Mucosa of rectum (tissue), 2 donors: ENCODE data around the gene CDC20B.
"Not testable (repeated sequence)": the region's sequence is repeated elsewhere in the genome, so short reads cannot be mapped to it uniquely, and the experiment has no call there.

Experiments
- H3K27ac ChIP-seq, 2 donors: one replicate each; pipeline ENCODE4 v1.7.0; 2013; ENCODE audit warnings: inconsistent platforms in 2 of 2, low read depth in 2 of 2, low read length in 2 of 2
- H3K27me3 ChIP-seq, 2 donors: one replicate each; pipeline ENCODE4 v1.7.0; 2013; ENCODE audit warnings: low read length in 2 of 2; ENCODE audit not compliant: control insufficient read depth in 2 of 2, insufficient read depth in 2 of 2
- H3K36me3 ChIP-seq, 2 donors: one replicate each; pipeline ENCODE4 v1.7.0; 2013; ENCODE audit warnings: low read length in 2 of 2; ENCODE audit not compliant: control insufficient read depth in 2 of 2, insufficient read depth in 2 of 2
- H3K4me1 ChIP-seq, 2 donors: one replicate each; pipeline ENCODE4 v1.7.0; 2013; ENCODE audit warnings: low read length in 2 of 2, mild to moderate bottlenecking in 1 of 2; ENCODE audit not compliant: control insufficient read depth in 2 of 2, insufficient read depth in 2 of 2
- H3K4me3 ChIP-seq, 2 donors: one replicate each; pipeline ENCODE4 v1.7.0; 2013; ENCODE audit warnings: low read length in 2 of 2
- H3K9ac ChIP-seq, 2 donors: one replicate each; pipeline ENCODE4 v1.7.0; 2013; ENCODE audit warnings: low read length in 2 of 2, low read depth in 1 of 2, mild to moderate bottlenecking in 1 of 2
- H3K9me3 ChIP-seq, 2 donors: one replicate each; pipeline ENCODE4 v1.7.0; 2013; ENCODE audit warnings: low read length in 2 of 2; ENCODE audit not compliant: control insufficient read depth in 2 of 2
- donor health status: healthy.
- donor health status: Normal muscosa, but diverticular disease.

The CDC20B gene

DNA sequence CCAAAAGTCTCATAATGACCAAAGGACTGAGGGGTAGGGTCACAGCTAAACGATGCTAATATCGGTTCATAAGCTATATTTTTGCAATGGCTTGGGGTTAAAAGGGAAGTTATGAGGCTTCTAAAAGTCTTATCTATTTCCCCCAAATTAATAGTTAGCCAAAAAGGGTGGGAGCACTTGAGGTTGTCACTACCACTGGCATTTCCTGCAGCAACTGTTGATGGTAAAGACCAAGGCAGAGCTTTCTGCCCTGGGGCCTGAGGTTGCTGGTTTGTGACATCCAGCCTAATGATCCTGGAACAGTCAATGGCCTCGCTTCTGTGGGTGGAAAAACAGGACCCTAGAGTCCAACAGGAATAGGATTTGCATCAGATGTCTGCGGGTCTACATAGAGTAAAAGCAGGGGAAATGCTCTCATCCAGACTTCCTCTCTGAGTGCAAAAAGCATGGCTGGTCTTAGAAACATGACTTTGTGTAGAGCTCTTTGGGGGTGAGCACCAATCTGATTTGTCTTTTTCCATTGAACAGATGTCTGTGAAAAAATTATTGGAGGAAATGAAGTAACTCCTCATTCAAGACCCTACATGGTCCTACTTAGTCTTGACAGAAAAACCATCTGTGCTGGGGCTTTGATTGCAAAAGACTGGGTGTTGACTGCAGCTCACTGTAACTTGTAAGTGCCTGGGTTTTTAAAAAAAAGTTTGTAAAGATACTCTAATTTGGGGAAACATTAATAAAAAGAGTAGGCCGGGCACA lies 67.9 kb downstream of the CDC20B start:
- Histone ChIP-seq H3K36me3 (no peaks in the 10 kb centered on the region), H3K4me3 (no peak overlapping the region), H3K27me3 (no peaks in the 10 kb centered on the region), H3K4me1 (no peaks in the 10 kb centered on the region), H3K9ac (no peak overlapping the region), H3K27ac (no peak overlapping the region), H3K9me3 (no peaks in the 10 kb centered on the region)

GRCh38 chr5:55104036-55104772 lies 68.8 kb downstream of the CDC20B start:
- no peaks in the 10 kb centered on the region for H3K4me1 ChIP-seq
- H3K36me3 ChIP-seq, result no peaks in the 10 kb centered on the region
- H3K27ac ChIP-seq, result no peak overlapping the region
- no peak overlapping the region for H3K4me3 ChIP-seq
- H3K9me3 ChIP-seq, result no peaks in the 10 kb centered on the region
- H3K27me3 ChIP-seq, result no peaks in the 10 kb centered on the region
- no peak overlapping the region for H3K9ac ChIP-seq

DNA sequence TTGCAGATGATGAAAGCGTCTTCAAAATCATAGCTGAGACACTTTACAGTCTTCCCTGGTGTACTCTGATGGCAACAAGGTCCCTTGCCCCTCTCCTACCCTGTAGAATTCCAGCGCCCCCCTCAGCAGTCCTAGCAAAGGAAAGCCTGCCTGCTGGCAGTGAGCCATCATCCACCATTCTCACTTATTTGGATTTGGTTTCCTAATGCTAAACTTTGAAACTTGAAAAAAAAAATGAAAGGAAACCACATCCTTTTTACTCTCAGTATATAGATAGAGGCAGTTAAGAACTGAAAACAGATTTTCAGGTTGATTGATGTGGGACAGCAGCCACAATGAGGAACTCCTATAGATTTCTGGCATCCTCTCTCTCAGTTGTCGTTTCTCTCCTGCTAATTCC lies 70.6 kb downstream of the CDC20B start, which contains the start of gene GZMA:
TSS of gene GZMA (plus strand) at position 299 of the 400 bp plus-strand sequence. CDS start at position 336, 37 bp downstream.
- Histone ChIP-seq H3K9ac (no peak within 1 kb of the TSS), H3K4me3 (no peak within 1 kb of the TSS), H3K36me3 (no peaks in the 10 kb centered on the region), H3K4me1 (no peaks in the 10 kb centered on the region), H3K27me3 (no peaks in the 10 kb centered on the region), H3K9me3 (no peaks in the 10 kb centered on the region), H3K27ac (peak within 1 kb of the TSS in 1 of 2 donors; percentile 23)

DNA sequence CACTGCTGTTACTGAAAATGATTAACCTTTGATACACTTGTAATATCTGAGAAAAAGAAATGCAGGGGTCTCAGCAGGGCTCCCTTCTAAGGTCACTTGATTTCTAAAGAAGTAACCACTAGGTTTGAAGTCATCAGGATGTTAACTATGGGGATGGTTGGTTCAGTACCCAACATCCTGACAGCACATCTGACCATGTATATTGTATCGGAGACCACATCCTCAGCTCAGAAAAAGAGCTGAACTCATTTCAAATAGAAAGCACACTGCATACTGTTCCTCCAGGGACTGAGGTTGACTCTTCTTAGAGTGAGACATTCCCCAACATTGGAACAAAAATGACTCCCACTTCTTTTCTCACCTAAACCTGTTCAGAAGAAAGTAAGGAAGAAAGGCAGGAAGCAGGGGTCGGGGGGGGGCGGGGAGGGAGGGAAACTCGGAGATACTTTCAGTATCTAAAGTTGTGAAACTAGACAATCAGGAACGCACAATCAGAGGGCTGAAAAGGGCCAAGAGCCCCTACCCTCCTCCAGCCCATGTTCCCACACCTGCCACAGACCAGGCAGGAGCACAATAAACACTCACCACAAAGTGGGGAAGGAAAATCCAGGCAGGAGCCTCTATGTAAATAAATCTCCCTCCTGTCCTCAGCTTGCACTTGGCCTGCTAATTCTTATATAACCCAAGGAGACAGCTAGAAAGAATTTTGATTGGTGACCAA lies 71.3 kb downstream of the CDC20B start:
- H3K9me3 ChIP-seq, result no peaks in the 10 kb centered on the region
- H3K27me3 ChIP-seq, result no peaks in the 10 kb centered on the region
- H3K4me3 ChIP-seq, result no peak overlapping the region
- no peak overlapping the region for H3K9ac ChIP-seq
- no peaks in the 10 kb centered on the region for H3K36me3 ChIP-seq
- no peaks in the 10 kb centered on the region for H3K4me1 ChIP-seq
- peak overlapping the region in 1 of 2 donors; percentile 16 for H3K27ac ChIP-seq

DNA sequence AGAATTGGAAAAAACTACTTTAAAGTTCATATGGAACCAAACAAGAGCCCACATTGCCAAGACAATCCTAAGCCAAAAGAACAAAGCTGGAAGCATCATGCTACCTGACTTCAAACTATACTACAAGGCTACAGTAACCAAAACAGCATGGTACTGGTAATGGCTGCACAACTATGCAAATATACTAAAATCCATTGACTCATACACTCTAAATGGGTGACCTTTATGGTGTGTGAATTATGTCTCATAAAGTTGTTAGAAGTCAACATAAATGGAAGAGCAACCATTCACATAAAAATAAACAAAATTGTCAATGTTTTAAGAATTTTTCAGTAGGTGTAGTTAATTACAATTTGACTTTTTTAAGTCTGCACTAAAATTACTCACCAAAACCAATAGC lies 71.8 kb downstream of the CDC20B start:
- not testable (repeated sequence) for H3K9ac ChIP-seq, H3K27ac ChIP-seq, H3K27me3 ChIP-seq, H3K36me3 ChIP-seq, H3K4me3 ChIP-seq, H3K9me3 ChIP-seq, H3K4me1 ChIP-seq

DNA sequence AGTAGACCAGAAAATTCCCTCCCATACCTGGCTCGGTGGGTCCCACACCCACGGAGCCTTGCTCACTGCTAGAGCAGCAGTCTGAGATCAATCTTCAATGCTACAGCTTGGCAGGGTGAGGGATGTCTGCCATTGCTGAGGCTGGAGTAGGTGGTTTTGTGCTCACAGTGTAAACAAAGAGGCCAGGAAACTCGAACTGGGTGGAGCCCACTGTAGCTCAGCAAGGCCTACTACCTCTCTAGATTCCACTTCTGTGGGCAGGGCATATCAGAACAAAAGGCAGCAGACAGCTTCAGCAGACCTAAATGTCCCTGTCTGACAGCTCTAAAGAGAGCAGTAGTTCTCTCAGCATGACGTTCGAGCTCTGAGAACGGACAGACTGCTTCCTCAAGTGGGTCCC lies 76.1 kb downstream of the CDC20B start:
- Histone ChIP-seq H3K27me3 (no peaks in the 10 kb centered on the region), H3K4me1 (no peaks in the 10 kb centered on the region), H3K27ac (no peak overlapping the region), H3K9me3 (no peaks in the 10 kb centered on the region), H3K4me3 (no peak overlapping the region), H3K36me3 (no peaks in the 10 kb centered on the region), H3K9ac (no peak overlapping the region)

DNA sequence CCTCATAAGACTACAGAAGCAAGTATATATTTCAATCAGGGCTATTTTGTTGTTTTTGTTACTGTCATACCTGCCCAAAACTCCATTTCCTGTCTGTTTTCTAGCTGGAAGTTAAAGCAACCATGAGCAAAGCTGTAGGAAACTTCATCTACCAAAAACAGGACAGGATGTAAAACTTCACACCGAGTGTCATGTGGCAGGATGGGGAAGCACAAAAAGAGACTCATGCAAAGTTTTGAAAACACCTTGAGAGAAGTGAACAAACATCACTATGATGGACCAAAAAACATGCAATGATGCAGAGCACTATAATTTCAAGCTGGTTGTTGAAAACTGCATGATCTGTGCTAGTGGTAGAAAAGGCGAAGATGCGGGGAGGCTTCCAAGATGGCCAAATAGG lies 76.8 kb downstream of the CDC20B start:
- Histone ChIP-seq H3K4me1 (no peaks in the 10 kb centered on the region), H3K9ac (no peak overlapping the region), H3K36me3 (no peaks in the 10 kb centered on the region), H3K27me3 (no peaks in the 10 kb centered on the region), H3K9me3 (no peaks in the 10 kb centered on the region), H3K27ac (no peak overlapping the region), H3K4me3 (no peak overlapping the region)

GRCh38 chr5:55091011-55091410 lies 82.0 kb downstream of the CDC20B start:
- H3K27me3 ChIP-seq, H3K36me3 ChIP-seq, H3K4me1 ChIP-seq, H3K9me3 ChIP-seq, H3K4me3 ChIP-seq, H3K27ac ChIP-seq, H3K9ac ChIP-seq: not testable (repeated sequence)

GRCh38 chr5:55089301-55089700 lies 83.7 kb downstream of the CDC20B start:
- H3K9me3 ChIP-seq, H3K4me3 ChIP-seq, H3K27ac ChIP-seq, H3K4me1 ChIP-seq, H3K27me3 ChIP-seq, H3K36me3 ChIP-seq, H3K9ac ChIP-seq: not testable (repeated sequence)

DNA sequence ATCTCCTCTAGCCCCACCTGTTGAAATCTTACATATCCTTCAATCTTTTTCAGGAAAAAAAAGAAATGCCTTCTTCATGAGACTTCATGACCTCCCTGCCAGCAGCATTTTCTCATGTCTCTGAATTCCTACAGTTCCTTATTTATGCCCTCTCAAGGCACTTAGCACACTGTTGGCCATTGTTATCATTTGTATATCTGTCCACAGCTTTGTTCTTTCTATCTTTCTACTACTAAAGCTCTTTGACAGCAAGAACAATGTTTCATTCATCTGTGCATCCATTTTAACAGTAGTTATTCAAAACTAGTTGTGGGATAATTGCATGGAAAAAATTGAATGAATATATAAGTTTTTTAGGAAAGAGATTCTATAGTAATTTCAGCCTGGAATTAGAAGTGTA lies 91.4 kb downstream of the CDC20B start:
- Histone ChIP-seq H3K36me3 (no peaks in the 10 kb centered on the region), H3K9me3 (no peaks in the 10 kb centered on the region), H3K9ac (no peak overlapping the region), H3K27me3 (no peaks in the 10 kb centered on the region), H3K4me3 (no peak overlapping the region), H3K27ac (no peak overlapping the region), H3K4me1 (no peaks in the 10 kb centered on the region)
